Smooth muscle cell (in vitro differentiated cells): Measurements from ENCODE around the gene PIWIL4. TPM values are rescaled to one million over a fixed set of nuclear protein-coding genes. Genes with fewer than 3 reads are reported as not detected.

Experiments used
- DNase-seq: peaks from one replicate; lab custom pipeline; 2025; ENCODE audit not compliant: unreplicated experiment; lab: John Stamatoyannopoulos, UW
- H2AFZ ChIP-seq: fragments of 200-600 bp; sonication (generic); 2 replicates; pipeline ENCODE4 v1.6.0; 2016; ENCODE audit warnings: antibody characterized with exemption, low read depth, mild to moderate bottlenecking
- H3F3A ChIP-seq: fragments of 200-600 bp; sonication (generic); 2 replicates; pipeline ENCODE4 v1.6.0; 2017; ENCODE audit warnings: antibody characterized with exemption, low read depth
- H3K27ac ChIP-seq: fragments of 200-600 bp; sonication (generic); 2 replicates; pipeline ENCODE4 v1.5.1; 2016; ENCODE audit warnings: low read depth, mild to moderate bottlenecking
- H3K27me3 ChIP-seq: fragments of 200-600 bp; sonication (generic); 2 replicates; pipeline ENCODE4 v1.6.1; 2016; ENCODE audit warnings: low read depth, mild to moderate bottlenecking
- H3K36me3 ChIP-seq: fragments of 200-600 bp; sonication (generic); 2 replicates; pipeline ENCODE4 v1.5.1; 2016; ENCODE audit warnings: low read depth
- H3K4me1 ChIP-seq: fragments of 200-600 bp; sonication (generic); 2 replicates; pipeline ENCODE4 v1.5.1; 2016; ENCODE audit warnings: low read depth
- H3K4me2 ChIP-seq: fragments of 200-600 bp; sonication (generic); 2 replicates; pipeline ENCODE4 v1.6.0; 2016; ENCODE audit warnings: mild to moderate bottlenecking
- H3K4me3 ChIP-seq: fragments of 200-600 bp; sonication (generic); 2 replicates; pipeline ENCODE4 v1.5.1; 2016; ENCODE audit warnings: mild to moderate bottlenecking
- H3K79me2 ChIP-seq: fragments of 200-600 bp; sonication (generic); 2 replicates; pipeline ENCODE4 v1.6.0; 2016; ENCODE audit warnings: low read depth, mild to moderate bottlenecking
- H3K9ac ChIP-seq: fragments of 200-600 bp; sonication (generic); 2 replicates; pipeline ENCODE4 v1.6.0; 2016; ENCODE audit warnings: low read depth
- H3K9me3 ChIP-seq: fragments of 200-600 bp; sonication (generic); replicated peaks from 2 replicates; pipeline ENCODE4 v1.5.1; 2016; ENCODE audit warnings: low read depth
- H4K20me1 ChIP-seq: fragments of 200-600 bp; sonication (generic); 2 replicates; pipeline ENCODE4 v1.6.0; 2016; ENCODE audit warnings: low read depth
- CTCF ChIP-seq: fragments of 200-600 bp; sonication (generic); IDR thresholded peaks from 2 replicates; pipeline ENCODE4 v1.5.1; 2017; ENCODE audit warnings: borderline replicate concordance, mild to moderate bottlenecking, antibody characterized with exemption; ENCODE audit not compliant: insufficient read depth, poor library complexity, severe bottlenecking
- WGBS: methylation state at CpG from one replicate; pipeline ENCODE4 v1.1.7; 2016; ENCODE audit warnings: low lambda C conversion rate; 5-methylcytosine and 5-hydroxymethylcytosine counted together
- polyA plus RNA-seq: library from polyadenylated mRNA; unstranded; fragments of >200 nt; fragmentation: Nextera tagmentation; extraction: Ambion mirVana; gene quantifications from 2 replicates; pipeline ENCODE4 v1.2.1, GENCODE V29; 2016
- total RNA-seq: library from RNA; depleted of rRNA; stranded (reverse); fragments of >200 nt; gene quantifications from 2 replicates; pipeline ENCODE4 v1.2.3, GENCODE V29; 2014

PIWIL4 gene
- total and polyA plus RNA-seq, 2 experiments from 2014 or later, result 0.88 to 3.1 TPM

GRCh38 chr11:94524341-94524740, 42.8 kb upstream of the PIWIL4 start:
- Histone ChIP-seq H2AFZ (no peak overlapping the region), H3K36me3 (no peaks in the 10 kb centered on the region), H3K9ac (no peak overlapping the region), H3F3A (no peaks in the 10 kb centered on the region), H3K4me3 (no peak overlapping the region), H3K27ac (no peak overlapping the region), H3K9me3 (no peaks in the 10 kb centered on the region), H3K27me3 (no peaks in the 10 kb centered on the region), H3K4me2 (no peak overlapping the region), H4K20me1 (no peaks in the 10 kb centered on the region), H3K4me1 (peaks cover 3% of the 10 kb centered on the region), H3K79me2 (no peaks in the 10 kb centered on the region)
- no peak for DNase-seq
- no peak for TF ChIP-seq CTCF
- 83% methylated on average over 1 of the region's 1 CpG for WGBS

- no peak overlapping the region for H3K27ac ChIP-seq
- no peaks in the 10 kb centered on the region for H3K27me3 ChIP-seq
- no peak overlapping the region for H3K9ac ChIP-seq
- WGBS, result 62% methylated on average over 5 of the region's 5 CpGs
- H2AFZ ChIP-seq, result peak overlapping the region; percentile 74
- no peaks in the 10 kb centered on the region for H3F3A ChIP-seq
- H3K4me2 ChIP-seq, result no peak overlapping the region
- peaks cover 3% of the 10 kb centered on the region for H3K4me1 ChIP-seq
- no peaks in the 10 kb centered on the region for H4K20me1 ChIP-seq
- no peak for DNase-seq
- H3K36me3 ChIP-seq, result no peaks in the 10 kb centered on the region
- TF ChIP-seq CTCF, result no peak
- no peaks in the 10 kb centered on the region for H3K79me2 ChIP-seq
- H3K9me3 ChIP-seq, result no peaks in the 10 kb centered on the region
- H3K4me3 ChIP-seq, result no peak overlapping the region
These were observed 41.4 kb upstream of the PIWIL4 start for GRCh38 chr11:94525546-94526324.

GRCh38 chr11:94526645-94527438, 40.3 kb upstream of the PIWIL4 start:
- H3K27ac ChIP-seq, result no peak overlapping the region
- H3K4me2 ChIP-seq, result no peak overlapping the region
- no peak for TF ChIP-seq CTCF
- no peaks in the 10 kb centered on the region for H3K9me3 ChIP-seq
- DNase-seq, result no peak
- peaks cover 3% of the 10 kb centered on the region for H3K4me1 ChIP-seq
- no peaks in the 10 kb centered on the region for H4K20me1 ChIP-seq
- WGBS, result 79% methylated on average over 4 of the region's 4 CpGs
- H3F3A ChIP-seq, result no peaks in the 10 kb centered on the region
- H3K9ac ChIP-seq, result no peak overlapping the region
- H2AFZ ChIP-seq, result peak overlapping the region; percentile 54
- H3K79me2 ChIP-seq, result no peaks in the 10 kb centered on the region
- H3K36me3 ChIP-seq, result no peaks in the 10 kb centered on the region
- no peaks in the 10 kb centered on the region for H3K27me3 ChIP-seq
- no peak overlapping the region for H3K4me3 ChIP-seq
